HFF-Myc (cell line): ENCODE measurements around the gene RAD51B.

Source experiments
- DNase-seq: peaks from one replicate; pipeline ENCODE4 v3.0.0-alpha.2; 2011; ENCODE audit warnings: low read depth; ENCODE audit errors: extremely low read depth
- H3K4me3 ChIP-seq: replicated peaks from 2 replicates; pipeline ENCODE4 v1.5.1; 2011; ENCODE audit warnings: low read depth, mild to moderate bottlenecking, control low read depth, low read length
- CTCF ChIP-seq: IDR thresholded peaks from 2 replicates; pipeline ENCODE4 v1.5.1; 2012; ENCODE audit warnings: mild to moderate bottlenecking, low read depth, low read length, control low read depth; ENCODE audit errors: missing control alignments

Gene RAD51B

GRCh38 chr14:68238551-68238950 lies 419.0 kb downstream of the RAD51B start:
- no peak for DNase-seq
- TF ChIP-seq CTCF = no peak
- H3K4me3 ChIP-seq = no peak overlapping the region

- no peak for DNase-seq
- H3K4me3 ChIP-seq = no peak overlapping the region
- no peak for TF ChIP-seq CTCF
Measured at GRCh38 chr14:68238976-68239375, 419.4 kb downstream of the RAD51B start.

GRCh38 chr14:68239988-68240771 lies 420.6 kb downstream of the RAD51B start:
- no peak overlapping the region for H3K4me3 ChIP-seq
- no peak for TF ChIP-seq CTCF
- DNase-seq = no peak

GRCh38 chr14:68241862-68242487 lies 422.4 kb downstream of the RAD51B start:
- H3K4me3 ChIP-seq = no peak overlapping the region
- no peak for TF ChIP-seq CTCF
- no peak for DNase-seq

- no peak for DNase-seq
- no peak for TF ChIP-seq CTCF
Measured at GRCh38 chr14:68243450-68244010, 424.0 kb downstream of the RAD51B start.

GRCh38 chr14:68244262-68244980 lies 424.8 kb downstream of the RAD51B start:
- H3K4me3 ChIP-seq = no peak overlapping the region
- no peak for DNase-seq
- TF ChIP-seq CTCF = no peak

More at GRCh38 chr14:68243450-68244010, 424.0 kb downstream of the RAD51B start:
- H3K4me3 ChIP-seq = no peak overlapping the region
